HepG2 (cell line): ENCODE data around the gene CTDP1. TPM values are rescaled to one million over a fixed set of nuclear protein-coding genes. Genes with fewer than 3 reads are reported as not detected.

Experiments used
- CREB1 ChIP-seq, 2 experiments: fragments of 450-650 bp in 1 of 2; IDR thresholded peaks; 2 replicates each; pipeline ENCODE4 v1.6.1; 2016 to 2017; ENCODE audit warnings: control low read depth in 1 of 2, mild to moderate bottlenecking in 1 of 2, missing compliant biosample characterization in 1 of 2, missing genetic modification characterization in 1 of 2
- FOXK1 ChIP-seq: sonication (generic); formaldehyde crosslinking; IDR thresholded peaks from 2 replicates; pipeline ENCODE4 v1.4.0; 2020; ENCODE audit warnings: low read depth, missing genetic modification reagents, borderline replicate concordance
- GABPB1 ChIP-seq: IDR thresholded peaks from 2 replicates; pipeline ENCODE4 v1.6.1; 2016; ENCODE audit warnings: mild to moderate bottlenecking, missing genetic modification reagents, moderate library complexity, missing compliant biosample characterization
- GATAD2A ChIP-seq: IDR thresholded peaks from 2 replicates; pipeline ENCODE4 v1.6.1; 2016
- HNF1A ChIP-seq, 2 experiments: sonication (generic) in 1 of 2; formaldehyde crosslinking in 1 of 2; IDR thresholded peaks; 2 replicates each; pipeline versions ENCODE4 v1.4.0 to v1.6.1; 2016 to 2020; ENCODE audit warnings: borderline replicate concordance in 1 of 2, low read depth in 1 of 2, mild to moderate bottlenecking in 1 of 2, missing genetic modification reagents in 1 of 2
- HOXA9 ChIP-seq: sonication (generic); formaldehyde crosslinking; IDR thresholded peaks from 2 replicates; pipeline ENCODE4 v1.8.1; 2022; ENCODE audit warnings: missing genetic modification reagents, mild to moderate bottlenecking, moderate library complexity, borderline replicate concordance
- KDM5A ChIP-seq: fragments of 200-600 bp; sonication (generic); IDR thresholded peaks from 2 replicates; pipeline ENCODE4 v1.7.0; 2018; ENCODE audit warnings: antibody characterized with exemption, mild to moderate bottlenecking, low read length, borderline replicate concordance
- KLF16 ChIP-seq, 2 experiments: sonication (generic) in 1 of 2; formaldehyde crosslinking in 1 of 2; IDR thresholded peaks; 2 replicates each; pipeline versions ENCODE4 v1.6.1 to v1.8.0; 2016 to 2023; ENCODE audit warnings: missing genetic modification reagents in 2 of 2, missing compliant biosample characterization in 1 of 2
- MIER2 ChIP-seq: IDR thresholded peaks from 2 replicates; pipeline ENCODE4 v1.6.1; 2016; ENCODE audit warnings: missing biosample characterization, missing genetic modification reagents
- NKX3-1 ChIP-seq: sonication (generic); formaldehyde crosslinking; IDR thresholded peaks from 2 replicates; pipeline ENCODE4 v1.5.0; 2020; ENCODE audit warnings: missing genetic modification reagents
- RNF2 ChIP-seq: fragments of 450-650 bp; conservative IDR thresholded peaks from 2 replicates; pipeline ENCODE4 v1.6.1; 2016; ENCODE audit warnings: low read depth
- SCMH1 ChIP-seq: sonication (generic); formaldehyde crosslinking; IDR thresholded peaks from 2 replicates; pipeline ENCODE4 v1.9.0; 2021; ENCODE audit warnings: missing genetic modification reagents, mild to moderate bottlenecking, borderline replicate concordance
- SUZ12 ChIP-seq: fragments of 150-350 bp; IDR thresholded peaks from 2 replicates; pipeline ENCODE4 v1.6.1; 2014; ENCODE audit warnings: low read depth, low read length
- ZHX1 ChIP-seq: sonication (generic); formaldehyde crosslinking; IDR thresholded peaks from 2 replicates; pipeline ENCODE4 v1.8.1; 2022; ENCODE audit warnings: low read depth, mild to moderate bottlenecking, missing genetic modification reagents
- ZNF331 ChIP-seq: sonication (generic); formaldehyde crosslinking; IDR thresholded peaks from 2 replicates; pipeline ENCODE4 v1.4.0; 2020; ENCODE audit warnings: missing genetic modification reagents
- ZNF572 ChIP-seq: sonication (generic); formaldehyde crosslinking; IDR thresholded peaks from 2 replicates; pipeline ENCODE4 v1.5.1; 2020; ENCODE audit warnings: mild to moderate bottlenecking, missing genetic modification reagents
- ZNF720 ChIP-seq: sonication (generic); formaldehyde crosslinking; IDR thresholded peaks from 2 replicates; pipeline ENCODE4 v1.4.0; 2020; ENCODE audit warnings: missing genetic modification reagents
- ZNF777 ChIP-seq: sonication (generic); formaldehyde crosslinking; IDR thresholded peaks from 2 replicates; pipeline ENCODE4 v1.4.0; 2020; ENCODE audit warnings: missing genetic modification reagents
- ZSCAN22 ChIP-seq: sonication (generic); formaldehyde crosslinking; IDR thresholded peaks from 2 replicates; pipeline ENCODE4 v1.4.0; 2020; ENCODE audit warnings: mild to moderate bottlenecking, missing genetic modification reagents
- polyA plus RNA-seq, 8 experiments: library from polyadenylated mRNA; depleted of rRNA in 3 of 8; stranded (reverse) in 7 of 8; unstranded in 1 of 8; fragments of >200 nt; fragmentation: Illumina TruSeq in 4 of 8; extraction: Trizol in 4 of 8; gene quantifications; 2 replicates each; pipeline versions ENCODE4 v1.2.1 to v1.2.3, GENCODE V29; 2011 to 2016; ENCODE audit warnings: low read depth in 4 of 8, missing spikeins in 1 of 8, mixed read lengths in 1 of 8; ENCODE audit not compliant: insufficient read depth in 1 of 8
- total RNA-seq, 5 experiments: library from RNA; depleted of rRNA; stranded (reverse); fragments of >200 nt; fragmentation: Illumina TruSeq; extraction: Trizol; gene quantifications; 2 replicates each; pipeline ENCODE4 v1.2.3, GENCODE V29; 2016; ENCODE audit warnings: low read depth in 1 of 5
- TF ChIP-seq, protein P1 (sequence below): sonication (generic); formaldehyde crosslinking; IDR thresholded peaks from 2 replicates; pipeline ENCODE4 v1.5.1; 2020; ENCODE audit warnings: missing genetic modification reagents, mild to moderate bottlenecking, borderline replicate concordance

The CTDP1 gene
- total and polyA plus RNA-seq, 2 of the 13 experiments (the other 11 are each of a cell fraction or from before 2014, with no cell fraction given), result 6.9 to 11.0 TPM

- peak; percentile 18; the same call in 1 of the 2 replicates for TF ChIP-seq HNF1A (IDR thresholded peaks at IDR 0.05; ENCODE audit: low read depth)
- peak; percentile 69 for TF ChIP-seq HNF1A (CRISPR knock-in tag; IDR thresholded peaks at IDR 0.05; ENCODE audit: borderline replicate concordance)
- TF ChIP-seq, protein P1, sequence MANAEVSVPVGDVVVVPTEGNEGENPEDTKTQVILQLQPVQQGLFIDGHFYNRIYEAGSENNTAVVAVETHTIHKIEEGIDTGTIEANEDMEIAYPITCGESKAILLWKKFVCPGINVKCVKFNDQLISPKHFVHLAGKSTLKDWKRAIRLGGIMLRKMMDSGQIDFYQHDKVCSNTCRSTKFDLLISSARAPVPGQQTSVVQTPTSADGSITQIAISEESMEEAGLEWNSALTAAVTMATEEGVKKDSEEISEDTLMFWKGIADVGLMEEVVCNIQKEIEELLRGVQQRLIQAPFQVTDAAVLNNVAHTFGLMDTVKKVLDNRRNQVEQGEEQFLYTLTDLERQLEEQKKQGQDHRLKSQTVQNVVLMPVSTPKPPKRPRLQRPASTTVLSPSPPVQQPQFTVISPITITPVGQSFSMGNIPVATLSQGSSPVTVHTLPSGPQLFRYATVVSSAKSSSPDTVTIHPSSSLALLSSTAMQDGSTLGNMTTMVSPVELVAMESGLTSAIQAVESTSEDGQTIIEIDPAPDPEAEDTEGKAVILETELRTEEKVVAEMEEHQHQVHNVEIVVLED, result peak; percentile 100
- TF ChIP-seq ZSCAN22 (CRISPR knock-in tag), result no peak
- TF ChIP-seq NKX3-1 (CRISPR knock-in tag), result no peak
- TF ChIP-seq ZNF777 (CRISPR knock-in tag), result peak; percentile 92
- TF ChIP-seq RNF2, result peak; percentile 88; the same call in 1 of the 2 replicates
- peak in 1 of 2 experiments; percentile 32; a peak in 1 of 4 replicates for TF ChIP-seq KLF16 (CRISPR knock-in tag; IDR thresholded peaks at IDR 0.05)
- TF ChIP-seq ZNF720 (CRISPR knock-in tag), result no peak
- no peak for TF ChIP-seq SCMH1 (CRISPR knock-in tag)
- no peak for TF ChIP-seq CREB1 (IDR thresholded peaks at IDR 0.05)
- TF ChIP-seq CREB1 (CRISPR knock-in tag; IDR thresholded peaks at IDR 0.05), result no peak
- TF ChIP-seq HOXA9 (CRISPR knock-in tag), result peak; percentile 80; the same call in 1 of the 2 replicates
- TF ChIP-seq MIER2 (CRISPR knock-in tag), result no peak
- no peak; the same call in 1 of the 2 replicates for TF ChIP-seq KDM5A
- peak; percentile 93 for TF ChIP-seq SUZ12
- peak; percentile 93; the same call in 1 of the 2 replicates for TF ChIP-seq FOXK1 (CRISPR knock-in tag)
- TF ChIP-seq ZNF331 (CRISPR knock-in tag), result peak; percentile 75; the same call in 1 of the 2 replicates
- peak; percentile 87; the same call in 1 of the 2 replicates for TF ChIP-seq ZHX1 (CRISPR knock-in tag)
- peak; percentile 69 for TF ChIP-seq GATAD2A (CRISPR knock-in tag)
- TF ChIP-seq GABPB1 (CRISPR knock-in tag), result peak; percentile 95
- TF ChIP-seq ZNF572 (CRISPR knock-in tag), result peak; percentile 91; the same call in 1 of the 2 replicates
Observed at GRCh38 chr18:79678665-79679551, 695 bp upstream of the CTDP1 start (continued).
